Activated CD4-positive, alpha-beta T cell treated with anti-CD3 and anti-CD28 coated beads, Interleukin-2, amount 10 ng/mL, durations not matched to agents 24 days and 14 days (primary cell): Measurements from ENCODE around the gene PPP1R27. TPM values are rescaled to one million over a fixed set of nuclear protein-coding genes. Genes with fewer than 3 reads are reported as not detected.
"Not testable (repeated sequence)": the region's sequence is repeated elsewhere in the genome, so short reads cannot be mapped to it uniquely, and the experiment has no call there.

Source experiments
- DNase-seq: peaks from one replicate; pipeline ENCODE4 v3.0.0; 2022
- H3K27ac Mint-ChIP-seq: one replicate; pipeline ENCODE4 v1.8.0; 2022; ENCODE audit warnings: mild to moderate bottlenecking, mixed read lengths
- H3K27me3 Mint-ChIP-seq: one replicate; pipeline ENCODE4 v1.8.0; 2022; ENCODE audit warnings: mixed read lengths
- H3K36me3 Mint-ChIP-seq: one replicate; pipeline ENCODE4 v1.8.0; 2022; ENCODE audit warnings: low read depth, mild to moderate bottlenecking, mixed read lengths
- H3K4me1 Mint-ChIP-seq: one replicate; pipeline ENCODE4 v1.8.0; 2021; ENCODE audit warnings: mixed read lengths
- H3K4me3 Mint-ChIP-seq: one replicate; pipeline ENCODE4 v1.8.0; 2022; ENCODE audit warnings: mild to moderate bottlenecking, moderate library complexity, mixed read lengths
- H3K9me3 Mint-ChIP-seq: one replicate; pipeline ENCODE4 v1.8.0; 2021; ENCODE audit warnings: mixed read lengths
- intact Hi-C: fragments of 100-400 bp; cut with micrococcal nuclease; formaldehyde crosslinking; loops from one replicate; pipeline ENCODE4 v1.15.1; 2023
- total RNA-seq: library from RNA; stranded (reverse); gene quantifications from 2 replicates; pipeline ENCODE4 v1.2.3, GENCODE V29; 2022

Gene PPP1R27
- total RNA-seq, 1 donor from 2014 or later, result not detected

- Mint-ChIP-seq H3K27me3 (no peaks in the 10 kb centered on the region), H3K9me3 (no peaks in the 10 kb centered on the region), H3K4me1 (no peaks in the 10 kb centered on the region), H3K27ac (no peak overlapping the region), H3K4me3 (no peak overlapping the region), H3K36me3 (peaks cover 25% of the 10 kb centered on the region)
- no peak for DNase-seq
- intact Hi-C loops, result no loop called here
Observed at GRCh38 chr17:81841866-81842265, 7.0 kb upstream of the PPP1R27 start.

GRCh38 chr17:81840826-81841778 is 6.3 kb upstream of the PPP1R27 start:
- no peaks in the 10 kb centered on the region for H3K27me3 Mint-ChIP-seq
- peaks cover 21% of the 10 kb centered on the region for H3K36me3 Mint-ChIP-seq
- DNase-seq, result no peak
- intact Hi-C loops, result no loop called here
- H3K4me3 Mint-ChIP-seq, result no peak overlapping the region
- H3K9me3 Mint-ChIP-seq, result no peaks in the 10 kb centered on the region
- no peak overlapping the region for H3K27ac Mint-ChIP-seq
- H3K4me1 Mint-ChIP-seq, result no peaks in the 10 kb centered on the region

GRCh38 chr17:81840059-81840458 is 5.2 kb upstream of the PPP1R27 start:
- H3K27ac Mint-ChIP-seq, intact Hi-C loops: not testable (repeated sequence)

GRCh38 chr17:81839301-81839700 is 4.5 kb upstream of the PPP1R27 start:
- DNase-seq, result no peak
- Mint-ChIP-seq H3K36me3 (peaks cover 8% of the 10 kb centered on the region), H3K4me3 (no peak overlapping the region), H3K4me1 (no peaks in the 10 kb centered on the region), H3K27me3 (no peaks in the 10 kb centered on the region), H3K27ac (no peak overlapping the region), H3K9me3 (no peaks in the 10 kb centered on the region)
- intact Hi-C loops, result no loop called here

More at GRCh38 chr17:81840059-81840458, 5.2 kb upstream of the PPP1R27 start:
- not testable (repeated sequence) for H3K27me3 Mint-ChIP-seq, H3K9me3 Mint-ChIP-seq, H3K4me1 Mint-ChIP-seq, DNase-seq, H3K4me3 Mint-ChIP-seq
- peaks cover 15% of the 10 kb centered on the region for H3K36me3 Mint-ChIP-seq

GRCh38 chr17:81838753-81839255 is 4.0 kb upstream of the PPP1R27 start:
- no peak for DNase-seq
- peaks cover under 1% of the 10 kb centered on the region for H3K4me1 Mint-ChIP-seq
- no peak overlapping the region for H3K4me3 Mint-ChIP-seq
- no peak overlapping the region for H3K27ac Mint-ChIP-seq
- peaks cover 5% of the 10 kb centered on the region for H3K36me3 Mint-ChIP-seq
- intact Hi-C loops, result no loop called here
- no peaks in the 10 kb centered on the region for H3K27me3 Mint-ChIP-seq
- H3K9me3 Mint-ChIP-seq, result no peaks in the 10 kb centered on the region

- intact Hi-C loops, result no loop called here
- no peak for DNase-seq
- Mint-ChIP-seq H3K4me3 (no peak overlapping the region), H3K4me1 (peaks cover 3% of the 10 kb centered on the region), H3K36me3 (no peaks in the 10 kb centered on the region), H3K9me3 (no peaks in the 10 kb centered on the region), H3K27ac (no peak overlapping the region), H3K27me3 (no peaks in the 10 kb centered on the region)
Observed at GRCh38 chr17:81837641-81838040, 2.8 kb upstream of the PPP1R27 start.

GRCh38 chr17:81833921-81834830 is 674 bp downstream of the PPP1R27 start:
- Mint-ChIP-seq H3K27ac (peak overlapping the region; percentile 87), H3K4me3 (peak overlapping the region; percentile 86), H3K4me1 (peaks cover 19% of the 10 kb centered on the region), H3K36me3 (peaks cover 4% of the 10 kb centered on the region), H3K9me3 (no peaks in the 10 kb centered on the region), H3K27me3 (no peaks in the 10 kb centered on the region)
- intact Hi-C loops, result loop anchor here (2.0 kb wide), 1 partner anchor 93 kb away; the partner anchor contains the start of gene MAFG
- DNase-seq, result no peak

- H3K9me3 Mint-ChIP-seq, result no peaks in the 10 kb centered on the region
- H3K4me1 Mint-ChIP-seq, result peaks cover 19% of the 10 kb centered on the region
- H3K27ac Mint-ChIP-seq, result peak within 1 kb of the TSS; percentile 94
- intact Hi-C loops, result loop anchor here (2.0 kb wide), 1 partner anchor 93 kb away; the partner anchor contains the start of gene MAFG
- H3K4me3 Mint-ChIP-seq, result peak within 1 kb of the TSS; percentile 93
- H3K36me3 Mint-ChIP-seq, result peaks cover 4% of the 10 kb centered on the region
- peak; percentile 99 for DNase-seq
- no peaks in the 10 kb centered on the region for H3K27me3 Mint-ChIP-seq
Observed at GRCh38 chr17:81833160-81833920, 1.5 kb downstream of the PPP1R27 start, which contains the start of gene MCRIP1. MCRIP1 (minus strand) TSS chr17:81833291; CDS start chr17:81824506, 8,785 bp downstream.

GRCh38 chr17:81832608-81833159 is 2.2 kb downstream of the PPP1R27 start:
- Mint-ChIP-seq H3K27ac (peak overlapping the region; percentile 94), H3K9me3 (no peaks in the 10 kb centered on the region), H3K4me1 (peaks cover 19% of the 10 kb centered on the region), H3K36me3 (peaks cover 4% of the 10 kb centered on the region), H3K27me3 (no peaks in the 10 kb centered on the region), H3K4me3 (peak overlapping the region; percentile 93)
- no peak for DNase-seq
- intact Hi-C loops, result loop anchor here (1.0 to 2.0 kb wide), 2 partner anchors 29 to 94 kb away; partner anchors contain the start of gene MAFG

GRCh38 chr17:81831957-81832607 is 2.8 kb downstream of the PPP1R27 start:
- Mint-ChIP-seq H3K4me1 (peaks cover 19% of the 10 kb centered on the region), H3K27ac (peak overlapping the region; percentile 94), H3K9me3 (no peaks in the 10 kb centered on the region), H3K36me3 (peaks cover 4% of the 10 kb centered on the region), H3K27me3 (no peaks in the 10 kb centered on the region), H3K4me3 (peak overlapping the region; percentile 93)
- intact Hi-C loops, result loop anchor here (1.0 to 2.0 kb wide), 2 partner anchors 29 to 95 kb away; partner anchors contain the start of gene MAFG
- DNase-seq, result peak; percentile 82

GRCh38 chr17:81831563-81831956 is 3.3 kb downstream of the PPP1R27 start:
- intact Hi-C loops, result no loop called here
- Mint-ChIP-seq H3K9me3 (no peaks in the 10 kb centered on the region), H3K4me1 (peaks cover 19% of the 10 kb centered on the region), H3K4me3 (peak overlapping the region; percentile 93), H3K36me3 (peaks cover 4% of the 10 kb centered on the region), H3K27me3 (no peaks in the 10 kb centered on the region), H3K27ac (peak overlapping the region; percentile 94)
- DNase-seq, result peak; percentile 66

GRCh38 chr17:81829858-81830257 is 5.0 kb downstream of the PPP1R27 start:
- intact Hi-C loops, result no loop called here
- Mint-ChIP-seq H3K27ac (no peak overlapping the region), H3K9me3 (no peaks in the 10 kb centered on the region), H3K27me3 (no peaks in the 10 kb centered on the region), H3K4me1 (peaks cover 22% of the 10 kb centered on the region), H3K36me3 (peaks cover 4% of the 10 kb centered on the region), H3K4me3 (no peak overlapping the region)
- DNase-seq, result no peak
